Brain microvascular endothelial cell (primary cell): Measurements from ENCODE around the gene PTAFR.

Experiments used
- DNase-seq: peaks from one replicate; pipeline ENCODE4 v3.0.0-alpha.2; 2020
- H3K27ac ChIP-seq: fragments of 250-450 bp; sonication (Bioruptor Pico); 2 replicates; pipeline ENCODE4 v1.5.1; 2020; ENCODE audit warnings: mild to moderate bottlenecking, moderate library complexity
- H3K27me3 ChIP-seq: fragments of 250-450 bp; sonication (Bioruptor Pico); replicated peaks from 2 replicates; pipeline ENCODE4 v1.5.1; 2020; ENCODE audit warnings: mild to moderate bottlenecking
- H3K36me3 ChIP-seq: fragments of 250-450 bp; sonication (Bioruptor Pico); replicated peaks from 2 replicates; pipeline ENCODE4 v1.5.1; 2020; ENCODE audit warnings: mild to moderate bottlenecking
- H3K4me3 ChIP-seq: 2 replicates; pipeline ENCODE4 v1.5.1; 2011; ENCODE audit warnings: low read depth, mild to moderate bottlenecking, control low read depth, low read length, moderate library complexity
- CTCF ChIP-seq: IDR thresholded peaks from 2 replicates; pipeline ENCODE4 v1.5.1; 2011; ENCODE audit warnings: low read depth, mild to moderate bottlenecking, moderate library complexity, low read length, control low read depth, inconsistent platforms; ENCODE audit errors: missing control alignments
- in situ Hi-C: cut with HindIII; loops from 2 replicates; pipeline ENCODE4 v1.10.0; 2017; ENCODE audit warnings: low sequenced_read_pairs, low pct_ligation_motif_present

Gene PTAFR

GRCh38 chr1:28172713-28173150 lies 3.8 kb downstream of the PTAFR start:
- H3K36me3 ChIP-seq = no peaks in the 10 kb centered on the region
- TF ChIP-seq CTCF = no peak
- no peak overlapping the region for H3K27ac ChIP-seq
- no peak overlapping the region for H3K4me3 ChIP-seq
- no peak for DNase-seq
- H3K27me3 ChIP-seq = no peaks in the 10 kb centered on the region
- in situ Hi-C loops = no loop called here

- Histone ChIP-seq H3K36me3 (no peaks in the 10 kb centered on the region), H3K27ac (no peak overlapping the region), H3K4me3 (no peak overlapping the region), H3K27me3 (no peaks in the 10 kb centered on the region)
- in situ Hi-C loops = no loop called here
- TF ChIP-seq CTCF = no peak
- no peak for DNase-seq
Measured at GRCh38 chr1:28171246-28171645, 5.2 kb downstream of the PTAFR start.

GRCh38 chr1:28170001-28170596 lies 6.4 kb downstream of the PTAFR start:
- no peaks in the 10 kb centered on the region for H3K36me3 ChIP-seq
- in situ Hi-C loops = no loop called here
- H3K4me3 ChIP-seq = no peak overlapping the region
- no peak overlapping the region for H3K27ac ChIP-seq
- DNase-seq = no peak
- TF ChIP-seq CTCF = no peak
- no peaks in the 10 kb centered on the region for H3K27me3 ChIP-seq

GRCh38 chr1:28163496-28164161 lies 12.9 kb downstream of the PTAFR start:
- TF ChIP-seq CTCF = no peak
- Histone ChIP-seq H3K27ac (no peak overlapping the region), H3K4me3 (no peak overlapping the region), H3K36me3 (no peaks in the 10 kb centered on the region), H3K27me3 (no peaks in the 10 kb centered on the region)
- no peak for DNase-seq
- in situ Hi-C loops = no loop called here

GRCh38 chr1:28162151-28162550 lies 14.3 kb downstream of the PTAFR start:
- TF ChIP-seq CTCF = no peak
- H3K36me3 ChIP-seq = no peaks in the 10 kb centered on the region
- H3K27ac ChIP-seq = no peak overlapping the region
- no peak for DNase-seq
- no peaks in the 10 kb centered on the region for H3K27me3 ChIP-seq
- H3K4me3 ChIP-seq = no peak overlapping the region
- in situ Hi-C loops = no loop called here

- H3K27ac ChIP-seq = no peak overlapping the region
- no peaks in the 10 kb centered on the region for H3K36me3 ChIP-seq
- H3K27me3 ChIP-seq = no peaks in the 10 kb centered on the region
- no peak overlapping the region for H3K4me3 ChIP-seq
- in situ Hi-C loops = no loop called here
- DNase-seq = no peak
- TF ChIP-seq CTCF = no peak
Measured at GRCh38 chr1:28161751-28162150, 14.7 kb downstream of the PTAFR start.
